Keratinocyte (primary cell): ENCODE measurements around the gene TNS3.

Experiments
- EZH2 ChIP-seq: IDR thresholded peaks from one replicate; pipeline ENCODE4 v1.6.1; 2012; ENCODE audit warnings: inconsistent platforms, mild to moderate bottlenecking, low read length, moderate library complexity
- TF ChIP-seq, protein P1 (sequence below), 3 experiments: IDR thresholded peaks in 1 of 3; conservative IDR thresholded peaks in 1 of 3; optimal IDR thresholded peaks in 1 of 3; 2 replicates in 2 of 3; 3 replicates in 1 of 3; pipeline versions ENCODE3 to v1.5.1; 2011; ENCODE audit warnings: low read length in 3 of 3, mild to moderate bottlenecking in 3 of 3, moderate library complexity in 2 of 3, control low read depth in 1 of 3, inconsistent platforms in 1 of 3; ENCODE audit not compliant: insufficient read depth in 2 of 3; ENCODE audit errors: extremely low read depth in 1 of 3

DNA sequence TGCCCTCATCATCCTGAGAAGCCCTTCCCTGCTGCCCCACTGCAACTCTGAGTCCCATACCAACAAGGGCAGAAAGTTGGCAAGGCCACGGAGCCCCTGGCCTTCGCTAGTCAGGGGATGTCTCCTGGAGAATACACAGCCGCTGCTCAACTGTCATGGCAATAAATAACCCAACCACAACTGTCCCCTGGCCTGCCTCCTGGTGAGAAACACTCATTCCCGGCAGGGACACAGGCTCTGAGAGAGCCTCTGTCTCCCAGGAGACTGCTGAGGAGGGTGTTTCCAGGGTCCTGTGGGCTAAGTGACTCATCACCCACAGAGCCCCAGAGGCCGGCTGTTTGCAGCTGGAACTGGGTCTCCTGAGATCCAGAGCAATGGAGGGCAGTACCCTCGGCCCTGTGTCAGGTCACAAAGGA lies 354.1 kb downstream of the TNS3 start:
- TF ChIP-seq, protein P1, sequence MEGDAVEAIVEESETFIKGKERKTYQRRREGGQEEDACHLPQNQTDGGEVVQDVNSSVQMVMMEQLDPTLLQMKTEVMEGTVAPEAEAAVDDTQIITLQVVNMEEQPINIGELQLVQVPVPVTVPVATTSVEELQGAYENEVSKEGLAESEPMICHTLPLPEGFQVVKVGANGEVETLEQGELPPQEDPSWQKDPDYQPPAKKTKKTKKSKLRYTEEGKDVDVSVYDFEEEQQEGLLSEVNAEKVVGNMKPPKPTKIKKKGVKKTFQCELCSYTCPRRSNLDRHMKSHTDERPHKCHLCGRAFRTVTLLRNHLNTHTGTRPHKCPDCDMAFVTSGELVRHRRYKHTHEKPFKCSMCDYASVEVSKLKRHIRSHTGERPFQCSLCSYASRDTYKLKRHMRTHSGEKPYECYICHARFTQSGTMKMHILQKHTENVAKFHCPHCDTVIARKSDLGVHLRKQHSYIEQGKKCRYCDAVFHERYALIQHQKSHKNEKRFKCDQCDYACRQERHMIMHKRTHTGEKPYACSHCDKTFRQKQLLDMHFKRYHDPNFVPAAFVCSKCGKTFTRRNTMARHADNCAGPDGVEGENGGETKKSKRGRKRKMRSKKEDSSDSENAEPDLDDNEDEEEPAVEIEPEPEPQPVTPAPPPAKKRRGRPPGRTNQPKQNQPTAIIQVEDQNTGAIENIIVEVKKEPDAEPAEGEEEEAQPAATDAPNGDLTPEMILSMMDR (optimal IDR thresholded peaks at IDR 0.05 in 1 of 3, IDR thresholded peaks at IDR 0.05 in 1 of 3, conservative IDR thresholded peaks at IDR 0.05 in 1 of 3; ENCODE audit: extremely low read depth in 1 of 3, insufficient read depth in 2 of 3, low read length in 3 of 3): no peak
- TF ChIP-seq EZH2: no peak
